NCI-H524 (cell line): Measurements from ENCODE around the gene SIL1.
"Not testable (repeated sequence)": the region's sequence is repeated elsewhere in the genome, so short reads cannot be mapped to it uniquely, and the experiment has no call there.

ENCODE experiments used
- DNase-seq, 2 experiments: peaks; one replicate each; lab custom pipeline; 2025; lab: John Stamatoyannopoulos, UW

Gene SIL1

GRCh38 chr5:139068494-139069151 lies 129.5 kb downstream of the SIL1 start:
- DNase-seq = no peak

- DNase-seq = no peak
These were observed 130.1 kb downstream of the SIL1 start for GRCh38 chr5:139068060-139068459.

DNA sequence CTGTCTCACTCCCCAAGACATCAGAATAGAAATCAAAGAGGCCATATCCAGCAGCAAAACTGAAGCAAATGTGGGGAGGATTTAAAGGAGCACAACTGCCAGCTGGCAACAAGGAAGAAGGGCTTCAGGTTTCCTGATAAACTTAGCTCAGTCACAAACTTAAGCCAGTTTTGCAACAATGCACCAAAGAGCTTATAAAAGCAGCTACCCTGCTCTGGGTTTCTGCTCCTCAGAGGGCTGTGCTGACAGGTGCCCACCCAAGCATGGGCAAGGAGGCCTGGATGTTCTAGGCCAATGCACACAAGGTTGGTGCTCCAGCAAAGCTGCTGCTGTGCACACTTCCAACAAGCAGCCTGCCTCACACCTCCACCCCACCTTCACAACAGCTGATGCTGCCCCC lies 132.9 kb downstream of the SIL1 start:
- DNase-seq = peak; percentile 10 to 56

GRCh38 chr5:139064613-139065012 lies 133.6 kb downstream of the SIL1 start:
- DNase-seq = no peak

DNA sequence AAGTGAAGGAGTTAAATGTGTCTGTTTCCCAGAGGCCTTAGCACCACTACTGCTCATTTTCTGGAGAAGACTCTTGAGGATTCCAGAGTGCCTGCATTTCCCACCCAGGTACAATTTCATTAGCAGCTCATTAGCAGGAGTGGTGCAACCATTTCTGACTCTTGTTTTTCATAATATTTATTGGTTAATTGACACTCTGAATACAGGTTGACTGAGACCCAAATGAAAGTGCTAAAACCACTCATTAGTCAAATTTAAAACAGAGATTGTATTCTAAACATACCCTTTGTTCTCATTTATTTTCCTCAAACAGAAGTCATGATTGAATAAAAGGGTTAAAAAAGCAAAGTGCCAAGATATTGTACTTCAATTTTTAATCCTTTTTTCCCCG lies 134.5 kb downstream of the SIL1 start:
- peak; percentile 33 to 69 for DNase-seq

DNA sequence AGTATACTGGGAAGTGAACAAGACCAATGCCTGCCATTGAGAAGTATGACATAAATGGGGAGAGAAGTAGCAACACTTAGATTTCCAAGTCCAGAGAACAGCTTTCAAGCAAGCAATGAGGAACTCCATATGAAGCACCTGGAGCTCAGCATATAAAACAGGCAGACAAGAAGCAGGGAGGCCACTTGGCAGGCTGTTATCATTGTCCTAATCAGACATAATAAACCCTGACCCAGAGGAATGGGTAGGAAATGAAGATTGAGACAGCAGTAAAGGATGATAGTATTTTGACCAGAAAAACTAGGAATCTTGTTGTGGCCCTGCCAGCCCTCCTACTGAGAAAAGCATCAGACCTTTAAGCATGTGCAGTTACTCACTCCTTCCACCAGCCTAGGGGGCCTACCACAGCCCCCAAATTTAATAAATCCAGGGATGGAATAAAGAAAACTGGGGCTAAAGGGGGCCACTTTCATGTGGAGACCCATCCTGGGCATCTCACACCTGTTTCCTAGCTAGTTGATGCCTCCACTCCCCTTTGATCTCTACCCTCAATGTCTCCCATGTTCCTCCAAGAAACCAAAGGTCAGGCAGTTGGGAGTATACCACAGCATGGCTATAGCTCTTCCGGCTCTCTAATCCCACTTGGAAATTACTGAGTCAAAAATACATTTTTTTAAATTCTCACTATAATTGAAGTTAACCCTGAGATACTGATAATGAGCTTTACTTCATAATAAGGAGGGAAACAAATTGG lies 135.1 kb downstream of the SIL1 start:
- peak in 1 of 2 experiments; percentile 24 for DNase-seq

- peak; percentile 57 to 82 for DNase-seq
These were observed 136.3 kb downstream of the SIL1 start for GRCh38 chr5:139061856-139062255.

GRCh38 chr5:139061274-139061673 lies 136.9 kb downstream of the SIL1 start:
- DNase-seq = no peak

- DNase-seq = no peak
These were observed 140.0 kb downstream of the SIL1 start for GRCh38 chr5:139058121-139058520.

DNA sequence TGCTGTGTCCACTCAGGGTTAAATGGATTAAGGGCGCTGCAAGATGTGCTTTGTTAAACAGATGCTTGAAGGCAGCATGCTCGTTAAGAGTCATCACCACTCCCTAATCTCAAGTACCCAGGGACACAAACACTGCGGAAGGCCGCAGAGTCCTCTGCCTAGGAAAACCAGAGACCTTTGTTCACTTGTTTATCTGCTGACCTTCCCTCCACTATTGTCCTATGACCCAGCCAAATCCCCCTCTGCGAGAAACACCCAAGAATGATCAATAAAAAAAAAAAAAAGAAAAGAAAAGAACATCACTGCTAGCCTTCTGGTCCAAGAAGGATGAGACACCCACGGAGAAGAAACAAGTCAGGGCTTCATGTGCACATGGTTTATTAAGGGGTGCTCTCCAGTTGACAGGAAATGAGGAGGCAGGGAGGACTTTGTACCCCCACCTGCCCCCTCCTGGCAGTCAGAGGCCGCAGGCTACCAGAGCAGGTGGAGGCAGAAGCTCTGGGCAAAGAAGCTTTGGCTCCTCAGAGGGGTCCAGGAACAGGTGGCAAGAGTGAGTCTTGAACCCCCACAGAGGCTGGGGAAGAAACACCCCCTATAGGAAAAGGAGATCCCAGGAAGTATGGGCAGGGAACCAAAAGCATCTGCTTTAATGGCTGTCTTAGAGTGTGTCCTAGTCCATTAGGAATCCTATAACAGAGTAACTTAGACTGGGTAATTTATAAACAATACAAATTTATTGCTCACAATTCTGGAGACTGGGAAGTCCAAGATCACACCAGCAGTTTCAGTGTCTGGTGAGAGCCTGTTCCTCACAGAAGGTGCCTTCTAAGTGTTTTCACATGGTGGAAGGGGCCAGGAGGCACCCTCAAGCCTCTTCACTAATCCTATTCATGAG lies 140.9 kb downstream of the SIL1 start:
- DNase-seq = peak in 1 of 2 experiments; percentile 45

GRCh38 chr5:139052975-139053374 lies 145.2 kb downstream of the SIL1 start:
- no peak for DNase-seq

DNA sequence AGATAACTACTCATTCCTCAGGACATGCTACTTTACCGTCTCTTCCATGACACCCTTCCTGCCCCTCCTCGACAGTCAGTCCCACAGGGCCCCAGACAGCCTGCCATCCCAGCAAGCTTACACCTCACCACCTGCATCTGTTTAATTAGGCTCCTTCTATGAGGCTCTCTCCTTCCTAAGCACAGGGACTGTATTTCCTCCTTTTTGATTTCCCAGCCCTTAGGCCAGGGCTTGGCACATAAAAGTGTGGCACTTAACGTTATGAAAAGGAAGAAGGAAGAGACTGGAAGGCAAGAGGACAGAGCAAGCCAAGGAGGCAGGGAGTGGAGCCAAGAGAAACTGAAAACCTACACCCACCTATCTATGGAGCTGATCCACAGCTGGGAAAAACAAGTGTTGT lies 146.8 kb downstream of the SIL1 start:
- DNase-seq = peak in 1 of 2 experiments; percentile 26

GRCh38 chr5:139050432-139050831 lies 147.7 kb downstream of the SIL1 start:
- no peak for DNase-seq

DNA sequence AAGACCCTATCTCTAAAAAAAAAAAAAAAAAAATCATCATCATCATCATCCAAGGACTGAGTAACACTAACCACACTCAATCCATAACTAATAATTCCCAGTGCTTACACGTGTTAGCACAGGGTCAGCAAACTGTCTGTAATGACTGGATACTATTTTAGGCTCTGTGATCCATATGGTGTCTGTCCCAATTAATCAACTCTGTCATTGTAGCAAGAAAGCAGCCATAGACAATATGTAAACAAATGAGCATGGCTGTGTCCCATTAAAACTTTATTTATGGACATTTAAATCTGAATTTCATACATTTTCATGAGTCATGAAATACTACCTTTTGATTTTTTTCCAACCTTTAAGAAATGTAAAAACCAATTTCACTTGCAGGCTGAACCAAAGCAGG lies 148.4 kb downstream of the SIL1 start:
- peak in 1 of 2 experiments; percentile 13 for DNase-seq

DNA sequence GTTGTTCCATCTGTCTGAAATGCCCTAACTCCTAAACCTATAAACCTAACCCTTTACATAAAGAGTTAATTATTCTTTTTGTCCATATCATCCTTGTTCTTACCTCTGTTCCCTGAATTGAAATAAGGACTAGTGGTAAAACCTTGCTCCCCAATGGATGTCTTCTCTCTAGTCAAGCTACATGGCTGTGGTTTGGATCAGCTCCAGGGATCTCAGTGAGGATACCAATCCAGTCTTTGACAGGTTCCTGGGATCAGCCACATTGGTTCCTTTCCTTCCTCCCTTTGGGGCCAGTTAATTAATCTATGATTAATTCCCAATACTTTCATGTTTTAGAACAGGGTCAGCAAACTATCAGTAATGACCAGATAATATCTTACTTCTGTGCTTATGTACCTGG lies 151.6 kb downstream of the SIL1 start:
- no peak for DNase-seq

DNA sequence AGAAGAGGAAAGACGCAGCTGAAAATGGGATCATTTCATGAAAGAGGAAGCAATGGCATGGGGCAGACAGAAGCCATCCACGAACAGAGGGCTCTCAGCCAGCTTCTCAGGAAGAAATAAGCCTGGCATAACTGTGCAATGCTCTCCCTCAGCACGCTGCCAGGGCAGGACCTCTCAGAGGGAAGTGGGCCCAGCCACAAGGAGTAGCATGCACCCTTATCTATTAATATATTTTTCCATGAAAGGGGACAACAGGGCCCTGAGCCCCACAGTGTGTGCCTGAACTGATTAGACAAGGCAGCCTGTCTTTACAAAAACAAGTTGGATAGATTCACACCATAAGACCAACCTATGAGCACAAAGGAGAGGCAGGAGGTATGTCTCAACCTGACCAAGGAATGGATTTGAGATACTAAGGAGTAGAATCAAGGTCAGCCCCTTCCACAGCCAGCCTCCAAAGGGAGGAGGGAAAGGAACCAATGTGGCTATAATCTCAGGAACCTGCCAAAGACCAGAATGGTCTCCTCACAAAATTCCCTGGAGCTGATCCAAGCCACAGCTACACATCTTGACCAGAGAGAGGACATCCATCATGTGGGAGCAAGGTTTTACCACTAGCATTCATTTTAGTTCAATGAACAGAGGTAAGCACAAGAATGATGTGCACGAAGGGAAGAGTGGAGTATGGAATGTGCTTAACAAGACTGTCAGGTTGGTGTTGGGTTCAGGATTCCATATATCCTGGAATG lies 154.8 kb downstream of the SIL1 start:
- no peak for DNase-seq

DNA sequence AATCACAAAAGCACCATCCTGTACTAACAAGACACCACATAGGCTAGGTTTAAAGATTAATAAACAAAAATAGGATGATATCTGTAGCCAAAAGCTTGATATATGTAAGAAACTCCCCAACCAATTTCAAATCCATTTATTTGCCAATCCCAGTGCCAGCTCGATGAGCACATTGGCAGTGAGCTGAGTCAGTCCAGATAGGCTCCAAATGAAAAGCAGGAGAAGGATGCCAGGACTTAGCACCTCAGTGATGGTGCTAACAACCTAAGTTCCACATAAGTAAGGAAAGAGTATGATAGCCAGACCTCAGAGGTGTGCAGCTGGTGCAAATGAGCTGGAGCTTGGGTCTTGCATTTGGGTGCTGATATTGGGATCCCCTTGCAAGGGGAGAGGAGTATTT lies 158.1 kb downstream of the SIL1 start:
- no peak for DNase-seq

DNA sequence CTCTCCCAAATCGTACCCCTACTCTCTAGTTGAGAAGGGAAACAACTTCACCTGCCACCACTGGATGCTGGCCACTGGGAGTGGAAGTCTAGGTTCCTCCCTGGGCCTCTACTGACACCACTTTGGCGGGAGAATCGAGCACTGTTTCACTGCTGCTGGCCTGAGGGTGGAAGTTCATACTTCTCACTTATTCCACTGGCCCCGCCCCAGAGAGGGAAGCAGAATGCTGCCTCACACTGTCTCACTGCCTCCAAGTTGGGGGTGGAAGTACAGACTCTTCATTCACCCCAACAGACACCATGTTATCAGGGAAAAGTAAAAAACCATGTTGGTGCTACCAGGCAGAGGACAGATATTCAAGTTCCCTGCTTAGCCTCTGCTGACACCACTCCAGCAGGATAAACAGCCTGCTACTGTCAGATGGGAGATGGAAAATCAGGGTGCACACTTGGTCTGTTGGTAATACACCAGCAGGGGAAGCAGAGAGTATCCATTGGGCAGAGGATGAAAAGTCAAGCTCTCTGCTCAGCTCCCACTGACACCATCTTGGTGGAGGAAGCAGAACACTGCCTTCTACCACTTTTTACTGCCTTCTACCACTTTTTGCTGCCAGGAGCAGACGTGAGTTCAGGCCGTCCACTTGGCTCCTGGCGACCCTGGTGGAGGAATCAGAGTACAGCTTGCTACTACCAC lies 159.4 kb downstream of the SIL1 start:
- DNase-seq = peak in 1 of 2 experiments; percentile 60

DNA sequence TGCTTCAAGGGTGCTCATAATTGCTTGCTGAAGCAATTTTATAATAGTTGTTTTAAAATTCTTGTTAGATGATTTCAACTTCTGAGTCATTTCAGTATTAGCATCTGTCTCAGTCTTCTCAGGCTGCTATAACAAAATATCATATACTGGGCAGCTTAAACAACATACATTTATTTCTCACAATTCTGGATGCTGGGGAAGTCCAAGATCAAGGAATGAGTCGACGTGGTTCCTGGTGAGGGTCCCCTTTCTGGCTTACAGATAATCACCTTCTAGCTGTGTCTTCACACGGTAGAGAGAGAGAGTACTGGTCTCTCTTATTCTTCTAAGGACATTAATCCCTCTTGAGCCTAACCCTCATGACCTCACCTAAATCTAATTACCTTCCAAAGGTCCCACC lies 160.4 kb downstream of the SIL1 start:
- DNase-seq = no peak

- not testable (repeated sequence) for DNase-seq
These were observed 161.8 kb downstream of the SIL1 start for GRCh38 chr5:139036332-139036731.

DNA sequence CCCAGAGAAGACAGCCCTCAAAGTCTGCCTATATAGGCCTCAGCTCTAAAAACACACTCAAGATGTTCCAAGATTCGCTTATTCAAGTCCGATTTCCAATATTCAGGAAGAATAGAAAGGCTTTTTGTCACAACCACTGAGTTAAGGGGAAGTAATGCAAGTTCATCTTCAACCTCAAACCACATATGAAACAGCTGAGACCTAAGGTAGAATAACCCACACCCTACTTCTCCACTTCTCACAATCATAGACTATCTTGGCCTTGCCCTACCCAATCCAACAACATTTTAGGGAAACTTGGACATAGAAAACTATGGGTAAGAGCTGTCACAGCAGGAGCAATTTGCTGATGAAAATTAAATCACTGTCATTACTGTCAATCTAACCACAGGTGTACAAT lies 171.0 kb downstream of the SIL1 start:
- DNase-seq = no peak
